WI38 (cell line): Measurements from ENCODE around the gene FNTB.
"Not testable (repeated sequence)": the region's sequence is repeated elsewhere in the genome, so short reads cannot be mapped to it uniquely, and the experiment has no call there.

Experiments used
- H3K4me3 ChIP-seq: 2 replicates; pipeline ENCODE4 v1.5.1; 2011; ENCODE audit warnings: low read depth, mild to moderate bottlenecking, control low read depth, low read length
- TF ChIP-seq, protein P1 (sequence below): IDR thresholded peaks from 2 replicates; pipeline ENCODE4 v1.5.1; 2012; ENCODE audit warnings: low read depth, mild to moderate bottlenecking, control low read depth, low read length

Gene FNTB

DNA sequence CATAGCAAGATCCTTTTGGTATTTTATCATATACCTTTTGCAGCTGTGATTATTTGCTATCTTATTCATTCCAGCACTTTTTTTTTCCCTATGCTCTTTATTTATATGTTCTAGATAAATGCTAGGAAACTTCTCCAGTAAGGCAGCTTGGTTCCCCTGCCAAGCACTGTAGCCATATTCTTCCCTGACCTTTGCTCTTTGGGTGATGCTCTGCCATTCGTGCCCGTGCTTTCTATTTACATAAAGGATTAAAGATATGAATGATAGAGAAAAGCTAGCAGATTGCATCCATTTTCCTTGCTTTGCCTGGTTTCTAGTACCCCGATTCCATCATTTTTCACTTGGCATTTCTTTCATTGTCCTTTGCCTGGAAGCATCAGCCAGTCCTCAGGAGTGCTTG lies 42.2 kb downstream of the FNTB start:
- TF ChIP-seq, protein P1, sequence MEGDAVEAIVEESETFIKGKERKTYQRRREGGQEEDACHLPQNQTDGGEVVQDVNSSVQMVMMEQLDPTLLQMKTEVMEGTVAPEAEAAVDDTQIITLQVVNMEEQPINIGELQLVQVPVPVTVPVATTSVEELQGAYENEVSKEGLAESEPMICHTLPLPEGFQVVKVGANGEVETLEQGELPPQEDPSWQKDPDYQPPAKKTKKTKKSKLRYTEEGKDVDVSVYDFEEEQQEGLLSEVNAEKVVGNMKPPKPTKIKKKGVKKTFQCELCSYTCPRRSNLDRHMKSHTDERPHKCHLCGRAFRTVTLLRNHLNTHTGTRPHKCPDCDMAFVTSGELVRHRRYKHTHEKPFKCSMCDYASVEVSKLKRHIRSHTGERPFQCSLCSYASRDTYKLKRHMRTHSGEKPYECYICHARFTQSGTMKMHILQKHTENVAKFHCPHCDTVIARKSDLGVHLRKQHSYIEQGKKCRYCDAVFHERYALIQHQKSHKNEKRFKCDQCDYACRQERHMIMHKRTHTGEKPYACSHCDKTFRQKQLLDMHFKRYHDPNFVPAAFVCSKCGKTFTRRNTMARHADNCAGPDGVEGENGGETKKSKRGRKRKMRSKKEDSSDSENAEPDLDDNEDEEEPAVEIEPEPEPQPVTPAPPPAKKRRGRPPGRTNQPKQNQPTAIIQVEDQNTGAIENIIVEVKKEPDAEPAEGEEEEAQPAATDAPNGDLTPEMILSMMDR, result no peak
- H3K4me3 ChIP-seq, result no peak overlapping the region

DNA sequence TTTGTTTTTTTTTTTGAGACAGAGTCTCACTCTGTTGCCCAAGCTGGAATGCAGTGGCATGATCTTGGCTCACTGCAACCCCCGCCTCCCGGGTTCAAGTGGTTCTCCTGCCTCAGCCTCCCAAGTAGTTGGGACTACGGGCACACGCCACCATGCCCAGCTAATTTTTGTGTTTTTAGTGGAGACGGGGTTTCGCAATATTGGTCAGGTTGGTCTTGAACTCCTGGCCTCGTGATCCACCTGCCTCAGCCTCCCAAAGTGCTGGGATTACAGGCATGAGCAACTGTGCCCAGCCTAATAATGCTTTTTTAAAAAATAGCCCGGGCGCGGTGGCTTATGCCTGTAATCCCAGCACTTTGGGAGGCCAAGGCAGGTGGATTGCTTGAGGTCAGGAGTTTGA lies 44.6 kb downstream of the FNTB start:
- not testable (repeated sequence) for H3K4me3 ChIP-seq

DNA sequence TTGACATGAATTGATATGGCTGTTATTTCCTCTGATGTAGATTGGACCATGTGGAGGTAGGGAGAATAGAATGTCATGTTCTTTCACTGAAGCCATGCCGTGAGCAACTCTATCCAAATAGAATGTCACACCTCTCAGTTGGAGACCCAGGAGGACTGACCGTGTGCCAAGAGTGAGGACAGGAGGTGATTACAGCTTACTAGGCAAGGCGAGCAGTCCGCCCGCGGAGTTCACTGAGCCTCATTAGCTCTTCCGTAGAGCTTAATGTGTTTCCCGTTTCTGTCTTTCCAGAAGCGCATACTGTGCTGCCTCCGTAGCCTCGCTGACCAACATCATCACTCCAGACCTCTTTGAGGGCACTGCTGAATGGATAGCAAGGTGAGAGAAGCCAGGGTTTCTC lies 45.6 kb downstream of the FNTB start:
- TF ChIP-seq, protein P1, result no peak
- no peak overlapping the region for H3K4me3 ChIP-seq

DNA sequence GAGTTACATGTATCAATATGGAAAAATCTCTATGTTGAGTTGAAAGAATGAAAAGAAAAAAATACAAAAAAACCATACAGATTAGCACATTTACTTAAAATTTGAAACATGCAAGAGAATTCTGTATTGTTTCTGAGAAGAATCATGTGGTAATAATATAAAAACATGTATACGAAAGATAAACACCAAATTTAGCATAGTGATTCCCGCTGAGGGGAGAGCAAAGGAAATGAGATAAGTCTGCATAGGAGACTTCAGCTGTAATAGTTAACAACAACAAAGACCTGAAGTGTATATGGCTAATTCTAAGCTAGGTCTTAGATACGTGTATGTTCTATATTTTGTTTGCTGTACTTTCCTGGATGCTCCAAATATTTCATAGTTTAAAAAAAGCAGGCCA lies 46.5 kb downstream of the FNTB start:
- no peak overlapping the region for H3K4me3 ChIP-seq
- TF ChIP-seq, protein P1, result no peak

DNA sequence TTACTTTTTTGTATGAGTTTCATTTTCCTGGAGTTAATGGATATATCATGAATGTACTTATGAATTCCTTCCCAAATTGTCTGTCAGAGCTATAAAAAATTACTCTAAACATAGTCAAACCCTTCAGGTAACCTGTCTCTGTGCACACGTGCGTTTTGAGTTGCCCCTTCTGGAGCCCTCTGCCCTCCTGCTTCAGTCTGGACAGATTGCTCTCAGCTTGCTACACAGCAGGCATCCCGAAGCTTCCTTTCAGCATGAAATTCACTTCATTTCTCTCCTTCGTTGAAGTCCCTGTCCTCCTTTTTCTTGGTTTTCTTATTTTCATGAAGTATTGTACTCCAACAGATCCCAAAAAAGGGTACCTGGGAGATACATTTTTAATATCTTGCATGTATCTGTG lies 47.3 kb downstream of the FNTB start:
- H3K4me3 ChIP-seq, result no peak overlapping the region
- TF ChIP-seq, protein P1, result no peak

DNA sequence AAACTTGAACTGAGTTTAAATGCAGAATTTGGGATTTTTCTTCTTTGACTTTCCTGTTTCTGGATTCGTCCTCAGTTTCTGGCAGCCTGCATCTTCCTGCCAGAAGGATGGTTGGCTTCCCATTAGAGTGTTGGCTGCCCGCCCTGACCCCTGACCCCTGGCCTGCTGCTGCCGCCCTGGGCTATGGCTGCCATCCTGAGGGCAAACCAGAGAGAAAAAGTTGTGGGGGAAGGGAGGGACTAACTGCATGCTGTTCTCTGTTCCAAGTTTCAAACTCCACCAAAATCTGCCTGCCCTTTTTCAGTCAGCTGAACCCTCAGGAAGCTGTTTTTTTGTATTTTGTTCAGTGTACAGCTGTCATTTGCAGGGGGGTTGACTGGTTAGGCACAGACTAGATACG lies 48.4 kb downstream of the FNTB start:
- TF ChIP-seq, protein P1, result no peak
- no peak overlapping the region for H3K4me3 ChIP-seq

DNA sequence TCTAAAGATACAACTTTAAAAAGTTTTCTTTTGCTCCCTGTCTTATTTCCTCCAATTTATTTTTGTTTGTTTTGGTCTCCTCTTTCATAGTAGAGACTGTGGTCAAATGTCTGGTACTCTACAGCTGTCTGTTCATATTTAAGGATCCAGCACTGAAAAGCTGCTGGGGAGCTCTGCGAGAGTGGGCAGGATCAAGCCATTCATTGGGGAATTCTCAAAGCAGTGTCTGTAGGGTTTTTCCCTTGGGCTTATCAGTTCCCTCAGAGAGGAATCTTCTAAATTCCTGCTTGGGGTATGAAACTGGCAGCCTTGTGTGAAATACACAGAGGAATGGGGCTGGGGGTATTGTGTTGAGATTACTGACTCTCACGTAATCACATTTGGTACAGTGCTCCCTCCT lies 52.3 kb downstream of the FNTB start:
- TF ChIP-seq, protein P1, result no peak
- no peak overlapping the region for H3K4me3 ChIP-seq

DNA sequence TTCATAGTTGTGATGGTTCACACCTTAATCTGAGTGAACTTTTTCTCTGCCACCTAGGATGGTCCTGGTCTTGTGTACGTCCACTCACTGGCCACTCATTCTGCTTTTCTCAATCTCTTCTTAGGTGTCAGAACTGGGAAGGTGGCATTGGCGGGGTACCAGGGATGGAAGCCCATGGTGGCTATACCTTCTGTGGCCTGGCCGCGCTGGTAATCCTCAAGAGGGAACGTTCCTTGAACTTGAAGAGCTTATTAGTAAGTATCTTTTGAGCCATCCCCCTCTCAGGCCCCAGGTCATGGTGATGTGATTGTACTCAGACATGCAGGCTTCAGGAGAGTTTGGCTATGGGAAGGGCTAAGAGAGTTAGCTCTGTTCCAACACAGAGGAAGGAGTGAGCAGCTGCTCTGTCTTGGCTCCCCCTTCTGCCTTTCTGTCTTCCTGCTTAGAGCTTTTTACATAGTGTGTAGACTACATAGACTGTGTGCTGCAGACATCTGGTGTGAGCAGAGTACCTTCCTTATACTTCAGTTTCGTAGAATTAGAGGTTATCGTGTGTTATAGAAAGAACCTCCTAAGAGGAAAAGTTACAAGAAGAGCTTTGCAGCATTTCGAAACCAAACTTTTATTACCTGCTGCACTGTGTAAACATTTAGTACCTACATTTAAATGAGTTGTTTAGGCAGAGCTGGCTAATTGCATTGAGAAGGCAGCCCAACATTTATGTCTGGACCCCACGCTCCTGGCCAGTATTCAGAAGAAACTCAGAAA lies 54.2 kb downstream of the FNTB start:
- H3K4me3 ChIP-seq, result no peak overlapping the region
- TF ChIP-seq, protein P1, result no peak
